Fibroblast of skin of abdomen (primary cell): Measurements from ENCODE around the gene NKTR. TPM values are rescaled to one million over a fixed set of nuclear protein-coding genes. Genes with fewer than 3 reads are reported as not detected.
A peak's percentile ranks its signal among the peaks of the same experiment; 100 is the strongest.
"Not testable (repeated sequence)": the region's sequence is repeated elsewhere in the genome, so short reads cannot be mapped to it uniquely, and the experiment has no call there.

Source experiments
- DNase-seq: peaks from one replicate; pipeline ENCODE4 v3.0.0-alpha.2; 2013
- polyA plus RNA-seq, 2 experiments: library from polyadenylated mRNA; unstranded; fragments of 120-200 nt; gene quantifications; one replicate each; pipeline ENCODE4 v1.2.1, GENCODE V29; 2013; ENCODE audit not compliant: insufficient read length in 2 of 2

The NKTR gene
- 35.6 TPM for polyA plus RNA-seq (2013, experiment 1 of 2; ENCODE audit: insufficient read length)
- polyA plus RNA-seq (2013, experiment 2 of 2; ENCODE audit: insufficient read length): 34.6 TPM

GRCh38 chr3:42600111-42600957 lies at the start of gene NKTR:
NKTR (plus strand) TSS chr3:42600686; CDS start chr3:42601007, 321 bp downstream.
- DNase-seq: peak; percentile 99

GRCh38 chr3:42552830-42553229 lies 47.7 kb upstream of the NKTR start:
- no peak for DNase-seq

- no peak for DNase-seq
Measured at GRCh38 chr3:42556089-42556632, 44.3 kb upstream of the NKTR start.

- DNase-seq: not testable (repeated sequence)
Measured at GRCh38 chr3:42556817-42557216, 43.7 kb upstream of the NKTR start.

- no peak for DNase-seq
Measured at GRCh38 chr3:42557854-42558253, 42.6 kb upstream of the NKTR start.

- DNase-seq: no peak
Measured at GRCh38 chr3:42562047-42562907, 38.2 kb upstream of the NKTR start.

GRCh38 chr3:42569593-42570142 lies 30.8 kb upstream of the NKTR start:
- DNase-seq: no peak

GRCh38 chr3:42572278-42572677 lies 28.2 kb upstream of the NKTR start:
- peak; percentile 10 for DNase-seq

- DNase-seq: no peak
Measured at GRCh38 chr3:42575137-42575741, 25.2 kb upstream of the NKTR start.

- DNase-seq: no peak
Measured at GRCh38 chr3:42578054-42578453, 22.4 kb upstream of the NKTR start.

- not testable (repeated sequence) for DNase-seq
Measured at GRCh38 chr3:42579346-42579745, 21.1 kb upstream of the NKTR start.

- no peak for DNase-seq
Measured at GRCh38 chr3:42581400-42581708, 19.1 kb upstream of the NKTR start.

- peak; percentile 90 for DNase-seq
Measured at GRCh38 chr3:42581709-42582473, 18.6 kb upstream of the NKTR start, which contains the start of gene SEC22C. SEC22C (minus strand) TSS chr3:42581967; CDS start chr3:42569046, 12,921 bp downstream.

- no peak for DNase-seq
Measured at GRCh38 chr3:42582474-42583070, 17.9 kb upstream of the NKTR start.

- no peak for DNase-seq
Measured at GRCh38 chr3:42588625-42589024, 11.9 kb upstream of the NKTR start.

GRCh38 chr3:42589382-42590109 lies 10.9 kb upstream of the NKTR start:
- no peak for DNase-seq

GRCh38 chr3:42590989-42591756 lies 9.3 kb upstream of the NKTR start:
- no peak for DNase-seq

GRCh38 chr3:42591811-42592210 lies 8.7 kb upstream of the NKTR start:
- no peak for DNase-seq

GRCh38 chr3:42593635-42594034 lies 6.9 kb upstream of the NKTR start:
- no peak for DNase-seq

GRCh38 chr3:42595682-42596081 lies 4.8 kb upstream of the NKTR start:
- DNase-seq: no peak
